Smooth muscle cell (in vitro differentiated cells): Measurements from ENCODE around the gene PLD4. TPM values are rescaled to one million over a fixed set of nuclear protein-coding genes. Genes with fewer than 3 reads are reported as not detected.

Experiments used
- DNase-seq: peaks from one replicate; lab custom pipeline; 2025; ENCODE audit not compliant: unreplicated experiment; lab: John Stamatoyannopoulos, UW
- H2AFZ ChIP-seq: fragments of 200-600 bp; sonication (generic); 2 replicates; pipeline ENCODE4 v1.6.0; 2016; ENCODE audit warnings: antibody characterized with exemption, low read depth, mild to moderate bottlenecking
- H3F3A ChIP-seq: fragments of 200-600 bp; sonication (generic); 2 replicates; pipeline ENCODE4 v1.6.0; 2017; ENCODE audit warnings: antibody characterized with exemption, low read depth
- H3K27ac ChIP-seq: fragments of 200-600 bp; sonication (generic); 2 replicates; pipeline ENCODE4 v1.5.1; 2016; ENCODE audit warnings: low read depth, mild to moderate bottlenecking
- H3K27me3 ChIP-seq: fragments of 200-600 bp; sonication (generic); 2 replicates; pipeline ENCODE4 v1.6.1; 2016; ENCODE audit warnings: low read depth, mild to moderate bottlenecking
- H3K36me3 ChIP-seq: fragments of 200-600 bp; sonication (generic); 2 replicates; pipeline ENCODE4 v1.5.1; 2016; ENCODE audit warnings: low read depth
- H3K4me1 ChIP-seq: fragments of 200-600 bp; sonication (generic); 2 replicates; pipeline ENCODE4 v1.5.1; 2016; ENCODE audit warnings: low read depth
- H3K4me2 ChIP-seq: fragments of 200-600 bp; sonication (generic); 2 replicates; pipeline ENCODE4 v1.6.0; 2016; ENCODE audit warnings: mild to moderate bottlenecking
- H3K4me3 ChIP-seq: fragments of 200-600 bp; sonication (generic); 2 replicates; pipeline ENCODE4 v1.5.1; 2016; ENCODE audit warnings: mild to moderate bottlenecking
- H3K79me2 ChIP-seq: fragments of 200-600 bp; sonication (generic); 2 replicates; pipeline ENCODE4 v1.6.0; 2016; ENCODE audit warnings: low read depth, mild to moderate bottlenecking
- H3K9ac ChIP-seq: fragments of 200-600 bp; sonication (generic); 2 replicates; pipeline ENCODE4 v1.6.0; 2016; ENCODE audit warnings: low read depth
- H3K9me3 ChIP-seq: fragments of 200-600 bp; sonication (generic); replicated peaks from 2 replicates; pipeline ENCODE4 v1.5.1; 2016; ENCODE audit warnings: low read depth
- H4K20me1 ChIP-seq: fragments of 200-600 bp; sonication (generic); 2 replicates; pipeline ENCODE4 v1.6.0; 2016; ENCODE audit warnings: low read depth
- CTCF ChIP-seq: fragments of 200-600 bp; sonication (generic); IDR thresholded peaks from 2 replicates; pipeline ENCODE4 v1.5.1; 2017; ENCODE audit warnings: borderline replicate concordance, mild to moderate bottlenecking, antibody characterized with exemption; ENCODE audit not compliant: insufficient read depth, poor library complexity, severe bottlenecking
- WGBS: methylation state at CpG from one replicate; pipeline ENCODE4 v1.1.7; 2016; ENCODE audit warnings: low lambda C conversion rate; 5-methylcytosine and 5-hydroxymethylcytosine counted together
- polyA plus RNA-seq: library from polyadenylated mRNA; unstranded; fragments of >200 nt; fragmentation: Nextera tagmentation; extraction: Ambion mirVana; gene quantifications from 2 replicates; pipeline ENCODE4 v1.2.1, GENCODE V29; 2016
- total RNA-seq: library from RNA; depleted of rRNA; stranded (reverse); fragments of >200 nt; gene quantifications from 2 replicates; pipeline ENCODE4 v1.2.3, GENCODE V29; 2014

The PLD4 gene
- total and polyA plus RNA-seq, 2 experiments from 2014 or later: 0.06 to 0.09 TPM

DNA sequence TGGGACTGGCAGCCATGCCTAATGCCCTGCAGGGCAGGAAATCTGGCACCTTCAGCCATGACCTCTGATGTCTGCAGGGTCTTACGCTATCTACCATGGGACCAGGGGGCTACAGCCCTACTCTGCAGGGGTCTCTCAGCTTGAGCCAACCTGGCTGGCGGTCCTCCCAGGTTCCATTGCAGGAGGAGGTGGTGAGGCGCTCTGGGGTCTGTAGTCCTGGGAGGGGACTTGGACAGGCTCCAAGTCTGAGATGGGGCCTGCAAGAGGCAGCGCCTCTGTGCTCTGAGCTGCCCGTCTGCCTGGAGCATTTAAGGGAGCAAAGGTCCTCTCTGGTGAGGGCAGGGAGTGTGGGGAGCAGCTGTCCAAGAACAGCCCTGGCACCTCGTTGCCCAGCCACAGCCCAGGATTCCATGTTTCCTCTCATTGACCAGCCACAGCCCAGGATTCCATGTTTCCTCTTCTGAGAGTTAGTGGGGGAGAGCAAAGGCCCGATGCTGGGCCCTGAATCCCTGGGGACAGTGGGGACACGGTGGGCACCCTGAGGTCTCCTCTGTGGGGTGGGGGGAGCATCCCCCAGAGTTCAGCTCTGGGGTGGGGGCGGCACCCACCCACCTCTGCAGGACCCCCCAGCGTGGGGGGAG is 655 bp downstream of the PLD4 start:
- H3K36me3 ChIP-seq: no peaks in the 10 kb centered on the region
- WGBS: 87% methylated on average over 8 of the region's 10 CpGs
- H3K79me2 ChIP-seq: no peaks in the 10 kb centered on the region
- no peaks in the 10 kb centered on the region for H4K20me1 ChIP-seq
- H3F3A ChIP-seq: no peaks in the 10 kb centered on the region
- no peak overlapping the region for H3K4me3 ChIP-seq
- H3K4me2 ChIP-seq: no peak overlapping the region
- H3K9ac ChIP-seq: no peak overlapping the region
- no peak overlapping the region for H2AFZ ChIP-seq
- H3K4me1 ChIP-seq: no peaks in the 10 kb centered on the region
- no peak for DNase-seq
- H3K27me3 ChIP-seq: no peaks in the 10 kb centered on the region
- no peaks in the 10 kb centered on the region for H3K9me3 ChIP-seq
- TF ChIP-seq CTCF: no peak
- H3K27ac ChIP-seq: no peak overlapping the region

DNA sequence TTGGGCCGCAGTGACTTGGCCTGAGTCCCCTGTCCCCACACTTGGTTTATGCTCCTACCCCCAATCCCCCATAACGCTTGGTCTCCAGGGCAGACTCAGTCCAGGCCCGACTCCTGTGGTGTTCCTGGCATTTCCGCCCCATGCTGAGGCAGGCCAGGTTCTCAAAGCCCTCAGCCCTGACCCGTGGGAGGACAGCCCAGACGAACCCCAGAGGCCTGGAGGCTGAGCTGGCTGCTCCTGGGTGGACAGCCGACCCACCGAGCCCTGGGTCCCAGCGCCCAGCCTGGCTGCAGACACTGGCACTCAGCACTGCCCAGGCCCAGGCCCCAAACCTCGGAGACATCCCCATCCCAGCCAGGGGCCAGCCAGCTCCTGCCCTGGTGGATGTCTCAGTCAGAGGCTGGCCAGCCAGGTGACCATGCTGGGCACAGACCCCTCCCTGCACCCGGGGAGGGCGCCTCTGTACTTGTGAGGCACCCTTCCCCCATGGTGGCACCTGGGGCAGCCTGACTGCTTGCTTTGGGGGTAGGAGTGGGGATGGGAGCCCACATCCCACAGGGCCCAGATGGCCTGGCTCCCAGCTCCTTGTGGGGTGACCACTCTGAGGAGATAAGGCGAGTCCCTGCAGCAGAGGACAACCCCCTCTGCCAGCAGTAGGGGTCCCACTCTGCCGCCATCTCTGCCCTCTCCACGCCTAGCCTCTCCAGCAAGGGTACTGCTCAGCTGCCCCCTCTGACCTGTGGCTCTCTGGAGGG is 1.4 kb downstream of the PLD4 start:
- H3K27ac ChIP-seq: no peak overlapping the region
- H3K4me3 ChIP-seq: no peak overlapping the region
- no peaks in the 10 kb centered on the region for H3K9me3 ChIP-seq
- no peak for DNase-seq
- no peak for TF ChIP-seq CTCF
- no peak overlapping the region for H3K9ac ChIP-seq
- 76% methylated on average over 15 of the region's 15 CpGs for WGBS
- no peak overlapping the region for H3K4me2 ChIP-seq
- no peak overlapping the region for H2AFZ ChIP-seq
- no peaks in the 10 kb centered on the region for H3K4me1 ChIP-seq
- no peaks in the 10 kb centered on the region for H3K27me3 ChIP-seq
- H3K79me2 ChIP-seq: no peaks in the 10 kb centered on the region
- H3F3A ChIP-seq: no peaks in the 10 kb centered on the region
- no peaks in the 10 kb centered on the region for H4K20me1 ChIP-seq
- H3K36me3 ChIP-seq: no peaks in the 10 kb centered on the region

GRCh38 chr14:104926619-104927431 is 2.1 kb downstream of the PLD4 start:
- H3K4me2 ChIP-seq: no peak overlapping the region
- no peaks in the 10 kb centered on the region for H3K9me3 ChIP-seq
- H3K79me2 ChIP-seq: no peaks in the 10 kb centered on the region
- no peak for TF ChIP-seq CTCF
- no peak overlapping the region for H3K4me3 ChIP-seq
- H3F3A ChIP-seq: no peaks in the 10 kb centered on the region
- no peaks in the 10 kb centered on the region for H3K4me1 ChIP-seq
- H3K27ac ChIP-seq: no peak overlapping the region
- no peak overlapping the region for H2AFZ ChIP-seq
- H3K9ac ChIP-seq: no peak overlapping the region
- H3K27me3 ChIP-seq: peaks cover 5% of the 10 kb centered on the region
- H4K20me1 ChIP-seq: no peaks in the 10 kb centered on the region
- no peaks in the 10 kb centered on the region for H3K36me3 ChIP-seq
- 89% methylated on average over 21 of the region's 21 CpGs for WGBS
- no peak for DNase-seq
